A204.1 (cell line): ENCODE data around the gene KCNC4.

Source experiments
- FAIRE-seq: peaks from 2 replicates; lab custom pipeline; 2012; peaks lifted over from hg19 to GRCh38; lab: Jason Lieb, UNC

The KCNC4 gene

GRCh38 chr1:110233861-110234260 lies 23.7 kb downstream of the KCNC4 start:
- FAIRE-seq: no peak

GRCh38 chr1:110234691-110235090 lies 24.6 kb downstream of the KCNC4 start:
- no peak for FAIRE-seq

DNA sequence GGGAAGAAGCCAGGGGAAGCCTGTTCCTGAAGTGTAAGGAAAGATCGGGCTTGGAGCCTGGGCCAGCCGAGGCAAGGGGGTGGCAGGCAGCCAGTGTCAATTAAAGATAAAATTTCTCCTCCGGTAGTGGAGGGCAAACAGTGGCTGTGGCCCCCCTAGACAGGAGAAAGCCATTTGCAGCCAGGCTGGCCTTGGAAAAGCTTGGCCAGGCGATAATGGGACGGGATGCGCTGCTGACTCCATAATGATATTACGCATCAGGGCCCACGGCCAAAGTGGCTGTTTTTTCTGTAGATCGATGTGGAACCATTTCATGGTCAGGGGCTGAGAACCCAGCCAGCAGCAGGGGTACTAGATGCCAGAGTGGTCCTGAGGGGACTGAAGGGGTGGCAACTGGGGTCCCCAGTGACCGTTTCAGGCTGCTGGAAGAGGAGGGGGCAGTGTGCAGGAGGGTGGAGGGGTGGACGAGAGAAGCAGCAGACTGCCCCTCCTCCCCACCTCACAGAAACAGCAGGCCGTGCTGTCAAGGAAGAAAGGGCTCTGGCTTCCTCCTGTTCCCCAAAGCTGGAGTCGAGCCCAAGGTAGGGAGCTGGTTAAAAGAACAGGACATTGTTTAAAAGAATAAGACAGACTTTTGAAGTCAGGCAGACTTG lies 25.2 kb downstream of the KCNC4 start:
- FAIRE-seq: no peak

DNA sequence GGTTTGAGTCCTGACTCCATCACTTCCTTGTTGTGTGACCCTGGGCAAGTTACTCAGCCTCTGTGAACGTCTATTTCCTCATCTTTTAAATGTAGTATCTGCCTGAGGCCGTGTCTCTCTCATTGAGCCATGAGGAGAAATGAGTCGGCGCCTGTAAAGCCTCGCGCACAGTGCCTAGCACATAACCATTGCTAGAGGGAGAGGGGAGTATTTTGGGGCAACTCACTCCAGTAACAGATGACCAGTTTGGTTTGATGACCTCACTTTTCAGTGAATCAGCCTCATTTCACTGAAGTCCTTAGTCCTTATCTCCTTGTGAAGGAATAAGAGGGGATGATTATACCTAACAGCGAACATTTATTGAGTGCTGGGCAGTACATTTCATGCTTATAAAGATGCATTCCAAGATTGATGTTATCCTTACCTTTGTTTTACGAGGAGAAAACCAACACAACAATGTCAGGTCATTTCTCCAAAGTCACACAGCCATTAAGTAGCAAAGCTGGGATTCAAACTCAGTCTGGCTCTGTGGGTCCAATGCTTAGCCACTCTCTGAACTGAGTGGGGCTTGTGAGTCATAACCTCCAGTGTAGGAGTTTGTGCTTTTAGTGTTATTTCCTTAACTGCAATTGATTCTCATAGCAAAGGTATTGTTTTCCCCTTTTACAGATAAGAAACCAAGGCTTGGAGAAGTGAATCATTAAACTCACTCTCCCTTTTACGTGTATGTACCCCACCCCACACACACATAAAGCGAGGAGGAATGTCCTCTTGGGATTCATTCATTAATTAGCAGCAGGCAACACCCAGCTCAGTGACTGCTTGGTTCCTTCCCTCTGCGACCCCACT lies 25.9 kb downstream of the KCNC4 start:
- no peak for FAIRE-seq

- no peak for FAIRE-seq
Measured at GRCh38 chr1:110237386-110238152, 27.5 kb downstream of the KCNC4 start.

- FAIRE-seq: no peak
Measured at GRCh38 chr1:110239441-110240430, 29.6 kb downstream of the KCNC4 start.

- no peak for FAIRE-seq
Measured at GRCh38 chr1:110240476-110241210, 30.5 kb downstream of the KCNC4 start.

GRCh38 chr1:110241516-110241915 lies 31.4 kb downstream of the KCNC4 start:
- no peak for FAIRE-seq

DNA sequence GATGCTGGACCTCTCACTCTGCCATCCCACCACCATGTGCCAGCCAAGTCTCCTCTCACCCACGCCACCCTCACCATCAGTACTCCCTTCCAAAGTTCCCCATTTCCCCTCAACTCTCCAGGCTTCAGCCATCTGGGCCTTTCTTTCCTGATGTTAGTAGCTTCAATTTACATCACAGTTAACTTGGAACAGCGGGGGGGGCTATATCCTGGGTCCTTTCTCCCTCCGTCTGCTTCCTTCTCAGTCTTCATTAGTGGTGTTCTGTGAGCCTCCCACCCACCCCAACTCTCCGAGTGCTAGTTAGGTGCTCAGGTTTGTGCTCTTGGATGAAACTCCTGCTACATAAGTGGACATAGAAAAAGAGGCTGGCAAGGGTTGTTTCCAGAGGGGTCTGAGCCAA lies 31.9 kb downstream of the KCNC4 start:
- FAIRE-seq: no peak

GRCh38 chr1:110242731-110243130 lies 32.6 kb downstream of the KCNC4 start:
- FAIRE-seq: no peak

- FAIRE-seq: no peak
Measured at GRCh38 chr1:110243146-110243545, 33.0 kb downstream of the KCNC4 start.

- FAIRE-seq: no peak
Measured at GRCh38 chr1:110243574-110243973, 33.5 kb downstream of the KCNC4 start.

GRCh38 chr1:110245876-110246620 lies 35.9 kb downstream of the KCNC4 start:
- no peak for FAIRE-seq

DNA sequence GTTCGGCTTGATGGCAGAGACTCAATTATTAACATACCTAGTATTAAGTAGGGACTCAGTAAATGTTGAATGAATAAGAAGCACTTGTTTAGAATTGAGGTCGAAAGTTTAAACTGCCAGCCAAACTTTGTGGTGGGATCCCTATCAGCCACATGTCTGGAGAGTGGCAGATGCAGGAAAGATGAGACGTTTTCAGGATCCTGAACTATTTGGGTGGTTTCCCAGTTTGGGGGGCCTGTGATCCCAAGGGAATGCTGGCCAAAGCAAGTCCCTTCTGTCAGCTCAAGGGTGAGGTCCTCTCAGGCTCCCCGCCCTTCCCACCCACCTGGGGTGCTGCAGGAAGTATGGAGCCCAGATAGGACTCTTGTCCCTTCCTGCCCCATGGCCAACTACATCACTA lies 38.6 kb downstream of the KCNC4 start:
- FAIRE-seq: no peak

DNA sequence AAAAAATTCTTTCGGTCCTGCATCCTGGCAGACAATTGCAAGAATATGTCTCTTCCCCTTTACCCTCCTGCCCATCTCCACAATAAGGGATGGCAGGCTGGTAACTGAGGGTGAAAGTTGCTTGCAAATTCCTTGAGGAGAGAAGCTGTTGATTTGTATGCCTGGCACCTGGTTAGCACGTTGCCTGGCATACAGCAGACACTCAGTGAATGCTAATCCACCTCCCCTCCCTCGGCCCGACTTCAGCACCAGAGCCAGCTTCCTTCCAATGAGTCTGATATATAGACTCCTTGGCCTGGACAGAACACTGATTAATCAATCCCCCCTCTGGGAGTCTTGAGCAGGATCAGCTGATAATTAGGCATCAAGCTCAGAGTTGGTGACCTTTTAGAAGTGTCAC lies 39.1 kb downstream of the KCNC4 start:
- no peak for FAIRE-seq

DNA sequence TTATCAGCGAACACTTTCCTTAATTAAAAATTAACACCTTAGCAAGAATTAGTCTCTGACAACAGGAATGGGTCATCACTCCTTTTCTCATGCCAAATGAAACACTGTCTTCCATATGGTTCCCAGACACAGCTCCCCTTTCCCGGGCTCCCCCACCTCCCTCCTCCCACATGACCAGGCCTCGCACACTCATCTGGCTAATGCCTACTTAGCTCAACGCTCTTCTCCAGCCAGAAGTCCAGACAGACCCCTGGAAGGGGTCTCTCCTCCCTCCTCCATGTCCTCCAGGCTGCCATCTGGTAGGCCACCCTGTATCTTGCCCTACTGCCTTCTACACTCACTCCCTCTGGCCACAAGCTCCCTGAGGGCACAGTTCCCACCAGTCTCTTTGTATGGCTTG lies 39.9 kb downstream of the KCNC4 start:
- FAIRE-seq: no peak

GRCh38 chr1:110250749-110251148 lies 40.6 kb downstream of the KCNC4 start:
- no peak for FAIRE-seq

- no peak for FAIRE-seq
Measured at GRCh38 chr1:110253213-110253612, 43.1 kb downstream of the KCNC4 start.

GRCh38 chr1:110254604-110255391 lies 44.7 kb downstream of the KCNC4 start:
- no peak for FAIRE-seq

DNA sequence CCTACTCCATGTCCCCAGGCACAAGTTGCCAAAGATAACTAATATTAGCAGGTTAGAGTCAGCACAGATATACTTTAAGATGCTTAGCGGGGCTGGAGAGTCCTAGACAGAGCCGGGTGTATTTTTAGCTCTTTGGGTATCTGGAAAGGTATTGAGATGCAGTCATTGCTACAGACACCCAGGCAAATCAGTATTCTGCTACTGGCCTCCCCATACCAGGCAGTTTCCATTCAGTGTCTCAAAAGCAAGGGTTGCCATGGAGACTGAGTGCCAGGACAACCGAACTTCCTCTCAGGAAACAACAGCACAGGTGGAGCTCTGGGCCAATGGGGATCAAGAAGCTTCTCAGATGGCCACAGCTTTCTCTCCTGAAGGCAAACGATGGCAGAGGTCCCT lies 45.3 kb downstream of the KCNC4 start:
- FAIRE-seq: no peak
